ENCODE results near the gene ZPBP. TPM values are rescaled to one million over a fixed set of nuclear protein-coding genes. Genes with fewer than 3 reads are reported as not detected.

The ZPBP gene
- total and polyA plus RNA-seq, 2 of the 4 experiments (the other 2 are of a cell fraction), result not detected

DNA sequence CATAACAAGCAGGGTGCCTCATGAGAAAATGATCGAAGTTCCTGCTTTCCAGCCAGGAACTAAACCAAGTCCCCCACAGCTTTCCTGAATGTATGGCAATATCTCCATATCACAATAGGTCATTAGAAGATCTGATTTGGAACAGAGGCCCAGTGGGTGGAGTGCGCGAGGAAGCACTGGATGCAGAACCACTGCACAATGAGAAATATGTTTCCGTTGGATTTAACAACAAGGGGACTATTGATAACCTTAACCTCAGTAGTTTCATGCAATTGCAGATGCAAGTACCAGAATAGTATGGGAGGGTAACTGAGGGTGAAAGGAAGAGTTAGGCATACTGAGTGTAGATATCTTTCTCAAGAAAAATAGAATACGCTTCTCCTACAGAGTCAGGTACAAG lies 45.3 kb downstream of the ZPBP start:
- Histone ChIP-seq H3K9ac (ENCODE audit: low read depth, low read length) (no peak overlapping the region), H3K18ac (ENCODE audit: low read depth, low read length) (no peak overlapping the region), H3K9me3 (ENCODE audit: control insufficient read depth, insufficient read depth, low read length) (no peaks in the 10 kb centered on the region), H4K91ac (ENCODE audit: insufficient read depth, low read depth, low read length) (no peak overlapping the region), H3K23ac (ENCODE audit: low read depth, low read length) (no peak overlapping the region), H3K4me2 (ENCODE audit: low read depth, low read length) (no peak overlapping the region), H4K20me1 (ENCODE audit: insufficient read depth, low read length) (no peaks in the 10 kb centered on the region), H3K79me1 (ENCODE audit: low read depth in 1 of 2, low read length in 2 of 2) (no peaks in the 10 kb centered on the region), H4K5ac (ENCODE audit: low read depth, low read length) (no peak overlapping the region), H3K4me1 (ENCODE audit: control insufficient read depth, insufficient read depth, low read length) (no peaks in the 10 kb centered on the region), H3K27ac (ENCODE audit: insufficient read depth, low read length) (no peak overlapping the region), H2BK5ac (ENCODE audit: low read depth, low read length, poor library complexity, severe bottlenecking) (no peak overlapping the region), H2AFZ (replicated peaks; ENCODE audit: low read length, poor library complexity) (no peak overlapping the region), H2BK120ac (ENCODE audit: low read depth, low read length) (no peak overlapping the region), H3K4ac (ENCODE audit: low read depth, low read length) (no peak overlapping the region), H3K9me1 (ENCODE audit: insufficient read depth, low read length) (no peaks in the 10 kb centered on the region), H3K56ac (ENCODE audit: extremely low read depth, insufficient read depth, low read length) (no peak overlapping the region), H3K14ac (replicated peaks; ENCODE audit: low read depth, low read length) (no peak overlapping the region), H2AK9ac (replicated peaks; ENCODE audit: low read depth, low read length, poor library complexity) (no peak overlapping the region), H2AK5ac (ENCODE audit: low read depth, low read length) (no peak overlapping the region), H2BK20ac (ENCODE audit: low read depth, low read length) (no peak overlapping the region), H2BK15ac (ENCODE audit: low read depth, low read length) (no peak overlapping the region), H3K4me3 (ENCODE audit: insufficient read depth, low read depth, low read length) (no peak overlapping the region), H3K36me3 (ENCODE audit: control insufficient read depth, insufficient read depth, low read length) (no peaks in the 10 kb centered on the region), H3K27me3 (ENCODE audit: control insufficient read depth, insufficient read depth, low read length) (no peaks in the 10 kb centered on the region), H4K8ac (ENCODE audit: low read depth in 2 of 2, low read length in 2 of 2) (no peak overlapping the region)
- POLR2A ChIA-PET (ENCODE audit: unreplicated experiment), result no interaction called here
- TF ChIP-seq CHD1 (IDR thresholded peaks at IDR 0.05; ENCODE audit: low read depth, low read length) (no peak), CTCF (conservative IDR thresholded peaks at IDR 0.05; ENCODE audit: low read depth, low read length) (no peak), BHLHE40 (IDR thresholded peaks at IDR 0.05; ENCODE audit: low read depth, low read length) (no peak), RCOR1 (IDR thresholded peaks at IDR 0.05; ENCODE audit: insufficient replicate concordance, low read length) (no peak), MAFK (IDR thresholded peaks at IDR 0.05; ENCODE audit: low read depth, low read length) (no peak), POLR2A (IDR thresholded peaks at IDR 0.05; ENCODE audit: low read depth, low read length) (no peak), MXI1 (IDR thresholded peaks at IDR 0.05; ENCODE audit: borderline replicate concordance, low read depth, low read length) (no peak), RFX5 (IDR thresholded peaks at IDR 0.05; ENCODE audit: low read depth, low read length) (no peak), NFE2L2 (IDR thresholded peaks at IDR 0.05; ENCODE audit: low read depth, low read length) (no peak), CEBPB (IDR thresholded peaks at IDR 0.05; ENCODE audit: low read depth, low read length) (no peak), RAD21 (IDR thresholded peaks at IDR 0.05; ENCODE audit: low read length) (no peak), SMC3 (IDR thresholded peaks at IDR 0.05; ENCODE audit: low read depth, low read length) (no peak), FOS (IDR thresholded peaks at IDR 0.05; ENCODE audit: low read depth, low read length) (no peak), ELK1 (IDR thresholded peaks at IDR 0.05; ENCODE audit: borderline replicate concordance, low read depth, low read length) (no peak), MAZ (IDR thresholded peaks at IDR 0.05; ENCODE audit: borderline replicate concordance, low read depth, low read length) (no peak)
- TF ChIP-seq, protein P1, sequence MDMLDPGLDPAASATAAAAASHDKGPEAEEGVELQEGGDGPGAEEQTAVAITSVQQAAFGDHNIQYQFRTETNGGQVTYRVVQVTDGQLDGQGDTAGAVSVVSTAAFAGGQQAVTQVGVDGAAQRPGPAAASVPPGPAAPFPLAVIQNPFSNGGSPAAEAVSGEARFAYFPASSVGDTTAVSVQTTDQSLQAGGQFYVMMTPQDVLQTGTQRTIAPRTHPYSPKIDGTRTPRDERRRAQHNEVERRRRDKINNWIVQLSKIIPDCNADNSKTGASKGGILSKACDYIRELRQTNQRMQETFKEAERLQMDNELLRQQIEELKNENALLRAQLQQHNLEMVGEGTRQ (IDR thresholded peaks at IDR 0.05; ENCODE audit: low read depth, low read length), result no peak
- dilution Hi-C loops (cut with HindIII; ENCODE audit: low sequenced_read_pairs, unreplicated experiment) (no loop called here), in situ Hi-C loops (cut with MboI; ENCODE audit: low sequenced_read_pairs) (no loop called here), intact Hi-C loops (cut with micrococcal nuclease) (no loop called here)
- ATAC-seq (ENCODE audit: low read depth) (no peak), DNase-seq (no peak)
- CTCF ChIA-PET, result no interaction called here
- BruUV-seq (replicated peaks), result no TSS peak
- WGBS, 2 experiments (ENCODE audit: extremely low coverage in 2 of 2, insufficient read length in 1 of 2), result no CpG with 5 or more reads among the region's 5 CpGs

Data from IMR-90 (cell line).